Loucy (cell line): Measurements from ENCODE around the gene BMF.

Experiments used
- CTCF ChIP-seq: fragments of 200-600 bp; sonication (generic); conservative IDR thresholded peaks from 2 replicates; pipeline ENCODE4 v1.5.1; 2014; ENCODE audit warnings: mild to moderate bottlenecking, antibody characterized with exemption, low read length
- EZH2phosphoT487 ChIP-seq: fragments of 200-600 bp; IDR thresholded peaks from 2 replicates; pipeline ENCODE4 v1.6.1; 2018; ENCODE audit warnings: antibody characterized with exemption, mild to moderate bottlenecking, moderate library complexity, borderline replicate concordance

- no peak for TF ChIP-seq CTCF
- TF ChIP-seq EZH2phosphoT487, result no peak
Observed at GRCh38 chr15:40067921-40068624, 40.6 kb downstream of the BMF start.
